IPS-20b (cell line): Measurements from ENCODE around the gene TBK1.

Experiments used
- H3K27ac ChIP-seq: one replicate; pipeline ENCODE4 v1.5.1; 2013; ENCODE audit warnings: low read length
- H3K27me3 ChIP-seq: 2 replicates; pipeline ENCODE4 v1.6.1; 2013; ENCODE audit warnings: mild to moderate bottlenecking, low read length, inconsistent platforms; ENCODE audit not compliant: insufficient read depth
- H3K36me3 ChIP-seq: 2 replicates; pipeline ENCODE4 v1.6.1; 2013; ENCODE audit warnings: low read depth, mild to moderate bottlenecking, inconsistent platforms, low read length, moderate library complexity; ENCODE audit not compliant: insufficient read depth
- H3K4me1 ChIP-seq: 2 replicates; pipeline ENCODE4 v1.6.1; 2013; ENCODE audit warnings: mild to moderate bottlenecking, control low read depth, inconsistent platforms, low read length, moderate library complexity; ENCODE audit not compliant: insufficient read depth
- H3K4me3 ChIP-seq: 2 replicates; pipeline ENCODE4 v1.5.1; 2013; ENCODE audit warnings: mild to moderate bottlenecking, low read length, inconsistent platforms
- H3K9ac ChIP-seq: 2 replicates; pipeline ENCODE4 v1.6.1; 2013; ENCODE audit warnings: low read depth, mild to moderate bottlenecking, inconsistent platforms, low read length, moderate library complexity
- H3K9me3 ChIP-seq: 2 replicates; pipeline ENCODE4 v1.6.1; 2013; ENCODE audit warnings: mild to moderate bottlenecking, low read depth, low read length, inconsistent platforms; ENCODE audit not compliant: insufficient read depth

Gene TBK1

GRCh38 chr12:64475518-64475917, 23.6 kb downstream of the TBK1 start:
- Histone ChIP-seq H3K27me3 (no peaks in the 10 kb centered on the region), H3K4me3 (no peak overlapping the region), H3K36me3 (peaks cover 75% of the 10 kb centered on the region), H3K27ac (no peak overlapping the region), H3K4me1 (no peaks in the 10 kb centered on the region), H3K9me3 (peaks cover 11% of the 10 kb centered on the region; the same call in 1 of the 2 replicates), H3K9ac (no peak overlapping the region)

GRCh38 chr12:64476844-64477243, 24.9 kb downstream of the TBK1 start:
- Histone ChIP-seq H3K4me3 (no peak overlapping the region), H3K4me1 (no peaks in the 10 kb centered on the region), H3K27me3 (no peaks in the 10 kb centered on the region), H3K9me3 (peaks cover 11% of the 10 kb centered on the region; the same call in 1 of the 2 replicates), H3K36me3 (peaks cover 72% of the 10 kb centered on the region), H3K27ac (no peak overlapping the region), H3K9ac (no peak overlapping the region)

GRCh38 chr12:64478661-64479060, 26.7 kb downstream of the TBK1 start:
- H3K36me3 ChIP-seq = peaks cover 76% of the 10 kb centered on the region

GRCh38 chr12:64480148-64480547, 28.2 kb downstream of the TBK1 start:
- Histone ChIP-seq H3K4me3 (no peak overlapping the region), H3K27ac (no peak overlapping the region), H3K36me3 (peaks cover 75% of the 10 kb centered on the region), H3K4me1 (no peaks in the 10 kb centered on the region), H3K9me3 (peaks cover 11% of the 10 kb centered on the region; the same call in 1 of the 2 replicates), H3K9ac (no peak overlapping the region), H3K27me3 (no peaks in the 10 kb centered on the region)

More at GRCh38 chr12:64478661-64479060, 26.7 kb downstream of the TBK1 start:
- Histone ChIP-seq H3K27me3 (no peaks in the 10 kb centered on the region), H3K4me1 (no peaks in the 10 kb centered on the region), H3K9me3 (peaks cover 11% of the 10 kb centered on the region; the same call in 1 of the 2 replicates), H3K4me3 (no peak overlapping the region), H3K27ac (no peak overlapping the region), H3K9ac (no peak overlapping the region)

GRCh38 chr12:64486657-64487056, 34.7 kb downstream of the TBK1 start:
- Histone ChIP-seq H3K27me3 (no peaks in the 10 kb centered on the region), H3K4me3 (no peak overlapping the region), H3K36me3 (peaks cover 94% of the 10 kb centered on the region), H3K9me3 (no peaks in the 10 kb centered on the region), H3K9ac (no peak overlapping the region), H3K4me1 (no peaks in the 10 kb centered on the region), H3K27ac (no peak overlapping the region)

- Histone ChIP-seq H3K27me3 (no peaks in the 10 kb centered on the region), H3K36me3 (peaks cover 89% of the 10 kb centered on the region), H3K9ac (no peak overlapping the region), H3K4me3 (no peak overlapping the region), H3K4me1 (no peaks in the 10 kb centered on the region), H3K27ac (no peak overlapping the region), H3K9me3 (no peaks in the 10 kb centered on the region)
Measured at GRCh38 chr12:64491718-64492117, 39.8 kb downstream of the TBK1 start.

- Histone ChIP-seq H3K4me1 (no peaks in the 10 kb centered on the region), H3K27ac (no peak overlapping the region), H3K9ac (no peak overlapping the region), H3K9me3 (no peaks in the 10 kb centered on the region), H3K36me3 (peaks cover 89% of the 10 kb centered on the region), H3K4me3 (no peak overlapping the region), H3K27me3 (no peaks in the 10 kb centered on the region)
Measured at GRCh38 chr12:64493513-64493912, 41.6 kb downstream of the TBK1 start.

GRCh38 chr12:64494998-64495729, 43.2 kb downstream of the TBK1 start:
- H3K36me3 ChIP-seq = peaks cover 86% of the 10 kb centered on the region
- H3K27ac ChIP-seq = no peak overlapping the region
- no peak overlapping the region for H3K9ac ChIP-seq
- H3K9me3 ChIP-seq = no peaks in the 10 kb centered on the region
- no peaks in the 10 kb centered on the region for H3K4me1 ChIP-seq
- H3K27me3 ChIP-seq = no peaks in the 10 kb centered on the region
- H3K4me3 ChIP-seq = no peak overlapping the region

GRCh38 chr12:64496839-64497400, 45.0 kb downstream of the TBK1 start:
- H3K27me3 ChIP-seq = no peaks in the 10 kb centered on the region
- H3K36me3 ChIP-seq = peaks cover 84% of the 10 kb centered on the region
- H3K9me3 ChIP-seq = no peaks in the 10 kb centered on the region
- no peak overlapping the region for H3K9ac ChIP-seq
- H3K4me1 ChIP-seq = no peaks in the 10 kb centered on the region
- H3K4me3 ChIP-seq = no peak overlapping the region
- H3K27ac ChIP-seq = no peak overlapping the region

GRCh38 chr12:64497484-64497883, 45.6 kb downstream of the TBK1 start:
- peaks cover 83% of the 10 kb centered on the region for H3K36me3 ChIP-seq
- no peaks in the 10 kb centered on the region for H3K4me1 ChIP-seq
- no peak overlapping the region for H3K4me3 ChIP-seq
- H3K27me3 ChIP-seq = no peaks in the 10 kb centered on the region
- no peak overlapping the region for H3K9ac ChIP-seq
- H3K9me3 ChIP-seq = no peaks in the 10 kb centered on the region
- H3K27ac ChIP-seq = no peak overlapping the region

- H3K9ac ChIP-seq = no peak overlapping the region
- no peaks in the 10 kb centered on the region for H3K9me3 ChIP-seq
- H3K4me3 ChIP-seq = no peak overlapping the region
- no peak overlapping the region for H3K27ac ChIP-seq
- peaks cover 83% of the 10 kb centered on the region for H3K36me3 ChIP-seq
- H3K4me1 ChIP-seq = no peaks in the 10 kb centered on the region
- no peaks in the 10 kb centered on the region for H3K27me3 ChIP-seq
Measured at GRCh38 chr12:64497903-64498302, 46.0 kb downstream of the TBK1 start.

GRCh38 chr12:64500394-64500793, 48.5 kb downstream of the TBK1 start:
- Histone ChIP-seq H3K4me3 (no peak overlapping the region), H3K27ac (no peak overlapping the region), H3K27me3 (no peaks in the 10 kb centered on the region), H3K9me3 (no peaks in the 10 kb centered on the region), H3K4me1 (no peaks in the 10 kb centered on the region), H3K36me3 (peaks cover 59% of the 10 kb centered on the region), H3K9ac (no peak overlapping the region)
